DND-41 (cell line): ENCODE results near the gene BLZF1.
"Not testable (repeated sequence)": the region's sequence is repeated elsewhere in the genome, so short reads cannot be mapped to it uniquely, and the experiment has no call there.

Experiments
- ATAC-seq: fragments of 200-7000 bp; cut with Tn5 transposase; 3 replicates; pipeline ENCODE4 v1.9.1; 2021; ENCODE audit warnings: low read depth; ENCODE audit not compliant: insufficient read depth
- DNase-seq: peaks from one replicate; pipeline ENCODE4 v3.0.0-alpha.2; 2020
- H2AFZ ChIP-seq: 2 replicates; pipeline ENCODE4 v1.6.0; 2012; ENCODE audit warnings: low read depth, low read length
- H3K27ac ChIP-seq: 2 replicates; pipeline ENCODE4 v1.5.1; 2012; ENCODE audit warnings: low read length, inconsistent platforms
- H3K27me3 ChIP-seq: fragments of 200-600 bp; sonication (generic); 2 replicates; pipeline ENCODE4 v1.6.0; 2012; ENCODE audit warnings: low read length, mild to moderate bottlenecking, inconsistent platforms; ENCODE audit not compliant: insufficient read depth, poor library complexity
- H3K36me3 ChIP-seq: 2 replicates; pipeline ENCODE4 v1.5.1; 2012; ENCODE audit warnings: low read length, inconsistent platforms; ENCODE audit not compliant: insufficient read depth
- H3K4me1 ChIP-seq: 2 replicates; pipeline ENCODE4 v1.5.1; 2012; ENCODE audit warnings: mild to moderate bottlenecking, low read length; ENCODE audit not compliant: insufficient read depth
- H3K4me2 ChIP-seq: 2 replicates; pipeline ENCODE4 v1.6.0; 2012; ENCODE audit warnings: mild to moderate bottlenecking, moderate library complexity, low read length, inconsistent platforms; ENCODE audit not compliant: insufficient read depth
- H3K4me3 ChIP-seq, 2 experiments: fragments of 200-600 bp in 1 of 2; shearing (Covaris generic) in 1 of 2; 2 replicates each; pipeline ENCODE4 v1.5.1; 2012 to 2016; ENCODE audit warnings: inconsistent platforms in 2 of 2, low read length in 2 of 2, mild to moderate bottlenecking in 2 of 2, low read depth in 1 of 2, moderate library complexity in 1 of 2
- H3K79me2 ChIP-seq: 2 replicates; pipeline ENCODE4 v1.6.0; 2012; ENCODE audit warnings: low read length, inconsistent platforms; ENCODE audit not compliant: insufficient read depth
- H3K9ac ChIP-seq: 2 replicates; pipeline ENCODE4 v1.6.0; 2012; ENCODE audit warnings: low read depth, mild to moderate bottlenecking, inconsistent platforms, low read length, moderate library complexity
- H3K9me3 ChIP-seq: 2 replicates; pipeline ENCODE4 v1.5.1; 2012; ENCODE audit warnings: low read length, moderate library complexity, mild to moderate bottlenecking, inconsistent platforms; ENCODE audit not compliant: insufficient read depth, severe bottlenecking
- H4K20me1 ChIP-seq: 2 replicates; pipeline ENCODE4 v1.6.0; 2012; ENCODE audit warnings: low read length; ENCODE audit not compliant: insufficient read depth
- CTCF ChIP-seq: IDR thresholded peaks from 2 replicates; pipeline ENCODE4 v1.5.1; 2012; ENCODE audit warnings: borderline replicate concordance, low read length, moderate library complexity, mild to moderate bottlenecking; ENCODE audit not compliant: poor library complexity, severe bottlenecking; ENCODE audit errors: extremely low read depth
- EZH2 ChIP-seq: IDR thresholded peaks from 3 replicates; pipeline ENCODE4 v1.6.1; 2012; ENCODE audit warnings: borderline replicate concordance, low read depth, mild to moderate bottlenecking, moderate library complexity, low read length, inconsistent platforms; ENCODE audit not compliant: severe bottlenecking

The BLZF1 gene

DNA sequence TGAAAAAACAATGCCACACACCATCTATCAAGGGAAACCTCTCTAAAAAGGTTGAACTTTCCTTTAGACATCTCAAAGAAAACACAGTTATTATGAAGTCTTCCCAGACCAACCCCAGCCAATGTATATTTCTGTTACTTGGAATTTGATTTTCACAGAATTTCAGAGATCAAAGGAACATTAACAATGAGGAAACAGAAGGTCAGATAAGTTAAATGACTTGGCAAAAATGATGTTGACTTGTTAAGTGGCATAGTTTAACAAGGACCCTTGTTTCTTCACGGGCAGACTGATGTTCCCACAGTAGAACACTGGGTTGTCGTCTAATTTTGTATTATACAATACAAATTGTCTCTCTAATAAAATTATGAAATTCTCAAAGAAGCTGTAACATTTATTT, 29.4 kb upstream of the BLZF1 start:
- peak; percentile 35 for ATAC-seq
- no peaks in the 10 kb centered on the region for H3K9me3 ChIP-seq
- H3K27me3 ChIP-seq, result no peaks in the 10 kb centered on the region
- no peak overlapping the region for H3K27ac ChIP-seq
- H3K4me2 ChIP-seq, result no peak overlapping the region
- no peaks in the 10 kb centered on the region for H3K36me3 ChIP-seq
- TF ChIP-seq EZH2, result no peak
- no peak for TF ChIP-seq CTCF
- H3K9ac ChIP-seq, result no peak overlapping the region
- H3K79me2 ChIP-seq, result no peaks in the 10 kb centered on the region
- peaks cover 8% of the 10 kb centered on the region for H3K4me1 ChIP-seq
- no peak overlapping the region for H2AFZ ChIP-seq
- H3K4me3 ChIP-seq, result no peak overlapping the region
- DNase-seq, result no peak
- no peaks in the 10 kb centered on the region for H4K20me1 ChIP-seq

- H3K9ac ChIP-seq, result no peak overlapping the region
- H3K27me3 ChIP-seq, result no peaks in the 10 kb centered on the region
- H3K27ac ChIP-seq, result no peak overlapping the region
- H2AFZ ChIP-seq, result no peak overlapping the region
- no peaks in the 10 kb centered on the region for H3K9me3 ChIP-seq
- DNase-seq (no peak), ATAC-seq (no peak)
- H3K4me3 ChIP-seq, result no peak overlapping the region
- H4K20me1 ChIP-seq, result no peaks in the 10 kb centered on the region
- no peaks in the 10 kb centered on the region for H3K36me3 ChIP-seq
- H3K79me2 ChIP-seq, result no peaks in the 10 kb centered on the region
- TF ChIP-seq EZH2, result no peak
- TF ChIP-seq CTCF, result no peak
- peaks cover 8% of the 10 kb centered on the region for H3K4me1 ChIP-seq
- no peak overlapping the region for H3K4me2 ChIP-seq
These were observed 28.2 kb upstream of the BLZF1 start for GRCh38 chr1:169339773-169340172.

- Histone ChIP-seq H4K20me1 (no peaks in the 10 kb centered on the region), H3K4me3 (no peak overlapping the region), H3K9me3 (no peaks in the 10 kb centered on the region), H2AFZ (no peak overlapping the region), H3K27me3 (no peaks in the 10 kb centered on the region), H3K4me2 (no peak overlapping the region), H3K36me3 (no peaks in the 10 kb centered on the region), H3K9ac (no peak overlapping the region), H3K79me2 (no peaks in the 10 kb centered on the region), H3K4me1 (peaks cover 8% of the 10 kb centered on the region), H3K27ac (no peak overlapping the region)
- no peak for DNase-seq
- no peak for TF ChIP-seq EZH2
- TF ChIP-seq CTCF, result no peak
- no peak for ATAC-seq
These were observed 27.1 kb upstream of the BLZF1 start for GRCh38 chr1:169340882-169341281.

DNA sequence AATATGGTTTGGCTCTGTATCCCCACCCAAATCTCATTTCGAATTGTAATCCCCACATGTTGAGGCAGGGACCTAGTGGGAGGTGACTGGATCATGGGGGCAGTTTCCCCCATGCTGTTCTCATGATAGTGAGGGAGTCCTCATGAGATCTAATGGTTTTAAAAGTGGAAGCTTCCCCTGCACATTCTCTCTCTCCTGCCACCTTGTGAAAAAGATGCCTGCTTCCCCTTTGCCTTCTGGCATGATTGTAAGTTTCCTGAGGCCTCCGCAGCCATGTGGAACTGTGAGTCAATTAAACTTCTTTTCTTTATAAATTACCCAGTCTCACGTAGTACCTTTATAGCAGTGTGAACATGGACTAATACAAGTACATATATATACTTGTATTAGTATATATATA, 25.9 kb upstream of the BLZF1 start:
- H3K27me3 ChIP-seq, ATAC-seq, DNase-seq, H3K9me3 ChIP-seq, H4K20me1 ChIP-seq, H3K36me3 ChIP-seq, H2AFZ ChIP-seq, H3K9ac ChIP-seq, H3K79me2 ChIP-seq, H3K27ac ChIP-seq, H3K4me2 ChIP-seq, H3K4me3 ChIP-seq, H3K4me1 ChIP-seq: not testable (repeated sequence)
